ENCODE measurements around the gene POLR2A. TPM values are rescaled to one million over a fixed set of nuclear protein-coding genes. Genes with fewer than 3 reads are reported as not detected.

Gene POLR2A
- total RNA-seq, 1 experiment from 2014 or later = 47.1 TPM

DNA sequence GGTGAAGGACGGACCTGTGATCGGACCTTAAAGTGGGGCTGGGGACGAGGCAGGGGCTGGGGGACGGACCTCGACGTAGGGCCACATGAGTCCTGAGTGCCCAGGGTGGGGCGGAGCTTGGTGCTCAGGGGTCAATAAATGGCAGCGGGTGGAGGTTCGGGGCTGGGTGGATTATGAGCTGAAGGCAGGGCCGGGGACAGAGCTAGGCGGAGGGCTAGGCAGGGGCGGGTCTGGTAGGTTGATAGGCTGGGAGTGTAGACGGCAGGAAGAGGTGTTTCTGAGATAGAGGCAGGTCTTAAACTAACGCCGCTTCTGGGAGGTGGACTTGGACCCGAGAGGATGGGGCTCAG is 38.6 kb upstream of the POLR2A start:
- no peak for TF ChIP-seq EZH2 (IDR thresholded peaks at IDR 0.05; ENCODE audit: low read length, unreplicated experiment)
- no peak for TF ChIP-seq EZH2phosphoT487 (IDR thresholded peaks at IDR 0.05; ENCODE audit: borderline replicate concordance, low read length)
- TF ChIP-seq, protein P1, sequence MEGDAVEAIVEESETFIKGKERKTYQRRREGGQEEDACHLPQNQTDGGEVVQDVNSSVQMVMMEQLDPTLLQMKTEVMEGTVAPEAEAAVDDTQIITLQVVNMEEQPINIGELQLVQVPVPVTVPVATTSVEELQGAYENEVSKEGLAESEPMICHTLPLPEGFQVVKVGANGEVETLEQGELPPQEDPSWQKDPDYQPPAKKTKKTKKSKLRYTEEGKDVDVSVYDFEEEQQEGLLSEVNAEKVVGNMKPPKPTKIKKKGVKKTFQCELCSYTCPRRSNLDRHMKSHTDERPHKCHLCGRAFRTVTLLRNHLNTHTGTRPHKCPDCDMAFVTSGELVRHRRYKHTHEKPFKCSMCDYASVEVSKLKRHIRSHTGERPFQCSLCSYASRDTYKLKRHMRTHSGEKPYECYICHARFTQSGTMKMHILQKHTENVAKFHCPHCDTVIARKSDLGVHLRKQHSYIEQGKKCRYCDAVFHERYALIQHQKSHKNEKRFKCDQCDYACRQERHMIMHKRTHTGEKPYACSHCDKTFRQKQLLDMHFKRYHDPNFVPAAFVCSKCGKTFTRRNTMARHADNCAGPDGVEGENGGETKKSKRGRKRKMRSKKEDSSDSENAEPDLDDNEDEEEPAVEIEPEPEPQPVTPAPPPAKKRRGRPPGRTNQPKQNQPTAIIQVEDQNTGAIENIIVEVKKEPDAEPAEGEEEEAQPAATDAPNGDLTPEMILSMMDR (conservative IDR thresholded peaks at IDR 0.05; ENCODE audit: low read depth, low read length) = no peak
- Histone ChIP-seq H3K4me1 (ENCODE audit: insufficient read depth, low read length) (no peaks in the 10 kb centered on the region), H3K36me3 (ENCODE audit: low read depth, low read length) (no peaks in the 10 kb centered on the region), H3K9ac (ENCODE audit: low read length) (no peak overlapping the region), H3K4me2 (ENCODE audit: low read length) (no peak overlapping the region), H3F3A (ENCODE audit: low read length, unreplicated experiment) (no peaks in the 10 kb centered on the region), H4K20me1 (ENCODE audit: low read length) (no peaks in the 10 kb centered on the region), H3K9me2 (replicated peaks; ENCODE audit: low read length) (no peaks in the 10 kb centered on the region), H2AFZ (ENCODE audit: low read length) (no peak overlapping the region), H3K79me2 (ENCODE audit: low read length) (no peaks in the 10 kb centered on the region), H3K4me3 (ENCODE audit: low read length) (no peak overlapping the region), H3K27ac (ENCODE audit: low read length) (no peak overlapping the region), H3K9me3 (ENCODE audit: low read length) (no peaks in the 10 kb centered on the region), H3K27me3 (ENCODE audit: low read length) (no peaks in the 10 kb centered on the region)
- ChIA-PET POLR2A (ENCODE audit: unreplicated experiment) (no interaction called here), CTCF (no interaction called here)
- DNase-seq (no peak), ATAC-seq (no peak)
- intact Hi-C loops (cut with micrococcal nuclease) = no loop called here
- BruUV-seq (replicated peaks) = no TSS peak

DNA sequence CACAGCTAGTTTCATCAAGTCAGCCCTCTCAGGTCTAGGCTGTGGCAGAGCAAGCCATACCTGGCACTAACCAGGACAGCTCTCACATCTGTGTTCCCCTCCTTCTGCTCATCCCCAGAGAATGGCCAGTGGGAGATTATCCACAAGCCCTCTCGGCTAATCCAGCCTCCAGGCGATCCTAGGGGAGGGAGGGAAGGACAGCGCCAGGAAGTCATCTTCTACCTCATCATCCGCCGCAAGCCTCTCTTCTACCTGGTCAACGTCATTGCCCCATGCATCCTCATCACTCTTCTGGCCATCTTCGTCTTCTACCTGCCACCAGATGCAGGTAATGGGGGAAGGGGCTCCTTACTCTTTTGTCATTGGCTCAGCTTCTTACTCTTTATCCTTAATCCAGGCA is 35.7 kb upstream of the POLR2A start:
- Histone ChIP-seq H2AFZ (ENCODE audit: low read length) (no peak overlapping the region), H4K20me1 (ENCODE audit: low read length) (no peaks in the 10 kb centered on the region), H3F3A (ENCODE audit: low read length, unreplicated experiment) (no peaks in the 10 kb centered on the region), H3K36me3 (ENCODE audit: low read depth, low read length) (no peaks in the 10 kb centered on the region), H3K9me2 (replicated peaks; ENCODE audit: low read length) (no peaks in the 10 kb centered on the region), H3K9ac (ENCODE audit: low read length) (no peak overlapping the region), H3K79me2 (ENCODE audit: low read length) (no peaks in the 10 kb centered on the region), H3K9me3 (ENCODE audit: low read length) (no peaks in the 10 kb centered on the region), H3K27ac (ENCODE audit: low read length) (no peak overlapping the region), H3K27me3 (ENCODE audit: low read length) (no peaks in the 10 kb centered on the region), H3K4me1 (ENCODE audit: insufficient read depth, low read length) (no peaks in the 10 kb centered on the region), H3K4me2 (ENCODE audit: low read length) (no peak overlapping the region), H3K4me3 (ENCODE audit: low read length) (no peak overlapping the region)
- DNase-seq = no peak
- intact Hi-C loops (cut with micrococcal nuclease) = no loop called here
- no peak for TF ChIP-seq EZH2 (IDR thresholded peaks at IDR 0.05; ENCODE audit: low read length, unreplicated experiment)
- TF ChIP-seq, protein P1 (conservative IDR thresholded peaks at IDR 0.05; ENCODE audit: low read depth, low read length) = no peak
- TF ChIP-seq EZH2phosphoT487 (IDR thresholded peaks at IDR 0.05; ENCODE audit: borderline replicate concordance, low read length) = no peak
- ChIA-PET CTCF (no interaction called here), POLR2A (ENCODE audit: unreplicated experiment) (no interaction called here)
- BruUV-seq (replicated peaks) = no TSS peak
- ATAC-seq = no peak

DNA sequence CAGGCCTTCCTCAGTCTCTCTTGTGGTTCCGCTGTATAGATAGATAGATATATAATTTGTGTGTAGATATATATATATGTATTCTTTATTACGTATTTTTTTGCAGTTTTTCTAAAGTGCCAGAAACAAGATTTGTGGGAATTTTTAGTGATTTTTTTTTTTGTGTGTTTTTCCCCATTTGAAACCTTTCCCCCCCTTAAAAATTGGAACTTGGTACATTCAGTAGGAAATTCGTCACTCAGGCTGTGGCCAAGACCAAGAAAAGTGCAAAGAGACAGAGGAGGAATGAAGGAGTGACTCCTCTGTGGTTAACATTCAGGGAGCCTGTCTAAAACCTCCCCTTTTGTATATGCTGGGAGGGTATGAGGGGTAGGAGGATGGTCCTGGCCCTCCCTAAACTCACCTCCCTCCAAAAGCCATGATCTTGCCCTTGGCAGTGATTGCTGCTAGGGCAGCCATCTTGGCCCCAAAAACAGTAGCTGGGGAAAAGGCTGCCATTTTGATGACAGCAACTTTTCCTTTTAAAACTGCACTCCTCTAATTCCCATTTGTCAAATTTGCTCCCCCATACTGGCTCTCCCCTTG is 24.1 kb upstream of the POLR2A start:
- peaks cover 3% of the 10 kb centered on the region; the same call in 1 of the 2 replicates for H3K4me1 ChIP-seq (ENCODE audit: insufficient read depth, low read length)
- no peak overlapping the region for H3K4me2 ChIP-seq (ENCODE audit: low read length)
- no peak overlapping the region for H3K4me3 ChIP-seq (ENCODE audit: low read length)
- H3K27me3 ChIP-seq (ENCODE audit: low read length) = no peaks in the 10 kb centered on the region
- H3K36me3 ChIP-seq (ENCODE audit: low read depth, low read length) = no peaks in the 10 kb centered on the region; the same call in 1 of the 2 replicates
- H3K9me2 ChIP-seq (replicated peaks; ENCODE audit: low read length) = no peaks in the 10 kb centered on the region
- no peaks in the 10 kb centered on the region for H3K9me3 ChIP-seq (ENCODE audit: low read length)
- ChIA-PET CTCF (no interaction called here), POLR2A (ENCODE audit: unreplicated experiment) (no interaction called here)
- ATAC-seq (no peak), DNase-seq (no peak)
- no peaks in the 10 kb centered on the region for H3F3A ChIP-seq (ENCODE audit: low read length, unreplicated experiment)
- H3K9ac ChIP-seq (ENCODE audit: low read length) = no peak overlapping the region
- no peaks in the 10 kb centered on the region for H3K79me2 ChIP-seq (ENCODE audit: low read length)
- no peak overlapping the region for H3K27ac ChIP-seq (ENCODE audit: low read length)
- no peak for TF ChIP-seq EZH2 (IDR thresholded peaks at IDR 0.05; ENCODE audit: low read length, unreplicated experiment)
- TF ChIP-seq EZH2phosphoT487 (IDR thresholded peaks at IDR 0.05; ENCODE audit: borderline replicate concordance, low read length) = no peak
- TF ChIP-seq, protein P1 (conservative IDR thresholded peaks at IDR 0.05; ENCODE audit: low read depth, low read length) = no peak
- no peak overlapping the region for H2AFZ ChIP-seq (ENCODE audit: low read length)
- no TSS peak for BruUV-seq (replicated peaks)
- intact Hi-C loops (cut with micrococcal nuclease) = no loop called here
- H4K20me1 ChIP-seq (ENCODE audit: low read length) = no peaks in the 10 kb centered on the region
